ENCODE measurements around the gene SETDB2. TPM values are rescaled to one million over a fixed set of nuclear protein-coding genes. Genes with fewer than 3 reads are reported as not detected.

Gene SETDB2
- total and polyA plus RNA-seq, 2 of the 13 experiments (the other 11 are each of a cell fraction or from before 2014, with no cell fraction given): 8.1 to 8.7 TPM

DNA sequence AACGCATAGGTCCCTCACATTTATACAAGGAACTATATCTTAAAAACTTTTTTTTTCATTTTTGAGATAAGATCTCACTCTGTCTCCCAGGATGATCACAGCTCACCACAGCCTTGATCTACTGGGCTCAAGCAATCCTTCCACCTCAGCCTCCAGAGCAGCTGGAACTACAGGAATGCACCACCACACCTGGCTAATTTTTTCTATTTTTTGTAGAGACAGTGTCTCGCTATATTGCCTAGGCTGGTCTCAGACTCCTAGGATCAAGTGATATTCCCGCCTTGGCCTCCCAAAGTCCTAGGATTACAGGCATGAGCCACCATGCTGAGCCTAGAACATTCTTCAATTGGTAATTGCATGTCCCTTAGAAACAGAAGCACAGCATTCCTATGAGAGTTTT is 99.6 kb downstream of the SETDB2 start:
- TF ChIP-seq FOSL2 (CRISPR knock-in tag; IDR thresholded peaks at IDR 0.05): no peak
- no peak for TF ChIP-seq TOE1 (CRISPR knock-in tag; IDR thresholded peaks at IDR 0.05)
- TF ChIP-seq ZNF572 (CRISPR knock-in tag; IDR thresholded peaks at IDR 0.05): no peak
- TF ChIP-seq EEA1 (CRISPR knock-in tag; IDR thresholded peaks at IDR 0.05; ENCODE audit: borderline replicate concordance): no peak
- no peak for TF ChIP-seq PCBP1 (IDR thresholded peaks at IDR 0.05; ENCODE audit: borderline replicate concordance, low read depth, low read length)
- no peak for TF ChIP-seq ZFP41 (CRISPR knock-in tag; IDR thresholded peaks at IDR 0.05; ENCODE audit: borderline replicate concordance)
- TF ChIP-seq ZNF841 (CRISPR knock-in tag; IDR thresholded peaks at IDR 0.05; ENCODE audit: borderline replicate concordance): no peak
- TF ChIP-seq HNF4G (IDR thresholded peaks at IDR 0.05; ENCODE audit: borderline replicate concordance, low read depth, low read length): no peak
- TF ChIP-seq HNF4G (CRISPR knock-in tag; IDR thresholded peaks at IDR 0.05; ENCODE audit: borderline replicate concordance, low read depth): no peak
- TF ChIP-seq ZFP36L2 (CRISPR knock-in tag; IDR thresholded peaks at IDR 0.05): no peak
- no peak for TF ChIP-seq TGIF2 (CRISPR knock-in tag; IDR thresholded peaks at IDR 0.05)
- TF ChIP-seq RELA (CRISPR knock-in tag; IDR thresholded peaks at IDR 0.05): no peak
- TF ChIP-seq TSC22D2 (CRISPR knock-in tag; IDR thresholded peaks at IDR 0.05; ENCODE audit: borderline replicate concordance): no peak
- no peak for TF ChIP-seq JUND (CRISPR knock-in tag; IDR thresholded peaks at IDR 0.05)
- TF ChIP-seq HDAC6 (IDR thresholded peaks at IDR 0.05; ENCODE audit: low read depth, low read length): no peak
- no peak for TF ChIP-seq HOXA3 (CRISPR knock-in tag; IDR thresholded peaks at IDR 0.05)
- no peak for TF ChIP-seq KDM2A (CRISPR knock-in tag; IDR thresholded peaks at IDR 0.05; ENCODE audit: borderline replicate concordance, low read depth)
- TF ChIP-seq ZNF282 (IDR thresholded peaks at IDR 0.05; ENCODE audit: partially characterized antibody): no peak
- Histone ChIP-seq H3K36me3 (replicated peaks in 1 of 2; ENCODE audit: control insufficient read depth in 1 of 2, insufficient read depth in 2 of 2, low read length in 2 of 2) (peaks cover 14 to 54% of the 10 kb centered on the region in 2 experiments), H3K9ac (ENCODE audit: insufficient read depth, low read depth, low read length) (no peak overlapping the region), H3K27me3 (ENCODE audit: control insufficient read depth in 1 of 2, insufficient read depth in 2 of 2, low read length in 2 of 2) (no peaks in the 10 kb centered on the region), H2AFZ (ENCODE audit: low read length) (no peak overlapping the region), H3K4me3 (replicated peaks in 1 of 3; ENCODE audit: insufficient read depth in 1 of 3, low read depth in 2 of 3, low read length in 3 of 3) (no peak overlapping the region), H3K4me2 (ENCODE audit: low read depth, low read length) (no peak overlapping the region), H3K9me3 (ENCODE audit: low read length) (no peaks in the 10 kb centered on the region), H3K4me1 (ENCODE audit: insufficient read depth, low read length) (peaks cover 6% of the 10 kb centered on the region), H3K79me2 (ENCODE audit: insufficient read depth, low read length) (no peaks in the 10 kb centered on the region), H3K27ac (ENCODE audit: extremely low read length, insufficient read depth, low read length) (no peak overlapping the region), H4K20me1 (ENCODE audit: insufficient read depth, low read length) (no peaks in the 10 kb centered on the region)
- BruUV-seq (replicated peaks): no TSS peak
- in situ Hi-C loops (cut with HindIII; ENCODE audit: extremely low pct_ligation_motif_present, low pct_unique_long_range_greater_than_20kb): no loop called here
- POLR2A ChIA-PET: interaction anchor here (1.1 kb wide), 1 partner anchor 17 kb away, joined by 5 read pairs; no protein-coding TSS in a partner anchor
- CTCF ChIA-PET (ENCODE audit: low intra/inter-chr PET ratio, low total read pairs): no interaction called here
- ATAC-seq (no peak), FAIRE-seq (no peak), DNase-seq (ENCODE audit: low spot score) (no peak)
- intact Hi-C loops (cut with micrococcal nuclease; ENCODE audit: unreplicated experiment): no loop called here
- 90% methylated on average over 3 of the region's 3 CpGs for WGBS (ENCODE audit: low lambda C conversion rate)

Other genes with a start within 250 kb of the SETDB2 start
- gene MLNR, start 223.9 kb upstream of the SETDB2 start, total RNA-seq (2016; rRNA removed; fragmentation: Illumina TruSeq; extraction: Trizol): 0.46 TPM in 1 of 2 replicates, not detected in the other
- gene MLNR, start 223.9 kb upstream of the SETDB2 start, polyA plus RNA-seq (2011; rRNA removed): not detected in 2 replicates
- 9.0 and 10.8 TPM in 2 replicates for gene CDADC1, start 196.3 kb upstream of the SETDB2 start, total RNA-seq (2016; rRNA removed; fragmentation: Illumina TruSeq; extraction: Trizol)
- 2.4 and 2.7 TPM in 2 replicates for gene CDADC1, start 196.3 kb upstream of the SETDB2 start, polyA plus RNA-seq (2011; rRNA removed)
- gene CAB39L, start 210 bp upstream of the SETDB2 start, total RNA-seq (2016; rRNA removed; fragmentation: Illumina TruSeq; extraction: Trizol): 6.1 and 8.3 TPM in 2 replicates
- gene CAB39L, start 210 bp upstream of the SETDB2 start, polyA plus RNA-seq (2011; rRNA removed): 2.2 and 3.1 TPM in 2 replicates
- 9.0 and 15.8 TPM in 2 replicates for gene PHF11, start 51.7 kb downstream of the SETDB2 start, total RNA-seq (2016; rRNA removed; fragmentation: Illumina TruSeq; extraction: Trizol)
- 17.5 and 22.0 TPM in 2 replicates for gene PHF11, start 51.7 kb downstream of the SETDB2 start, polyA plus RNA-seq (2011; rRNA removed)
- 21.6 and 28.3 TPM in 2 replicates for gene RCBTB1, start 141.3 kb downstream of the SETDB2 start, total RNA-seq (2016; rRNA removed; fragmentation: Illumina TruSeq; extraction: Trizol)
- 11.0 and 13.4 TPM in 2 replicates for gene RCBTB1, start 141.3 kb downstream of the SETDB2 start, polyA plus RNA-seq (2011; rRNA removed)
- gene ARL11, start 184.2 kb downstream of the SETDB2 start, total RNA-seq (2016; rRNA removed; fragmentation: Illumina TruSeq; extraction: Trizol): 0.04 TPM in 1 of 2 replicates, not detected in the other
- gene ARL11, start 184.2 kb downstream of the SETDB2 start, polyA plus RNA-seq (2011; rRNA removed): 0.17 and 0.22 TPM in 2 replicates
- gene EBPL, start 247.2 kb downstream of the SETDB2 start, total RNA-seq (2016; rRNA removed; fragmentation: Illumina TruSeq; extraction: Trizol): 51.8 and 96.5 TPM in 2 replicates
- 121 and 152 TPM in 2 replicates for gene EBPL, start 247.2 kb downstream of the SETDB2 start, polyA plus RNA-seq (2011; rRNA removed)